ENCODE data around the gene CBLB. TPM values are rescaled to one million over a fixed set of nuclear protein-coding genes. Genes with fewer than 3 reads are reported as not detected.

The CBLB gene
- total RNA-seq, 1 donor from 2014 or later = 46.7 TPM

DNA sequence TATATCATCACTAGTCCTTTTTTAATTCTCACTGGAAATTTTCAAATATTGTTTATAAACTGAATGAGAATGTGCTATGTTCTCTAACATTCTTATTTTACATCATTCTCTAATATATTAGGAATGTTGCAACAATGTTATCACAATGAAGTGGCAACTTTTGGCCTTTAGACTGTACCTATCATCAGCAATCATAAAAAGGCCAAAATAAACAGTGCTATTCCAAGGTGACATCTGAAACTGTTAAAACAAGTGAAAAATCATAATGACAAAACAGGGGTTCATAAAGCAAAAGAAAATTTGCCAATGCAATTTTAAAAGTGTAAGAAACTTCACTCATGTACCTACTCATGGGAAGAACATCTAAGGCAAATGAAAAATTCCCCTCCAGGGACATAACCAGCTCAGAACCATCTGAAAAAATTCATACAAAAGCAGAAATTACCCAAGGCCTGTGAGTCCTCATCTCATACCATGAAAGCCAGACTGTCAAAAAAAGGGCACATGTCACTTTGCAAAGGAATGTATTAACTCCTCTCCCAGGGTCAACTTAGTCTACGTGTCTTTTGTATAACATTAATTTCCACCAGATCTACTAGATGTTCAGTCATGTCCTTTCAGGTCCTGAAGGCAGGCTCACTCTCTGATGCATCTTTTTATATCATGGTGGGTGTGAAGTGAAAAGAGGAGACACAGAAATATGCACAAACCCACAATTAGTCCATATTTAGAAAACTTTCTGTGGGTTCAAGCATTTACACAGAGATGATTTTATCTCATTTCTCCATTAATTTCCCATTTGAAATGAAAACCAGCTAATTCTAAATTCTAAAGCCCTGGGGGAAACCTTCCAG, 211.9 kb downstream of the CBLB start:
- H3K4me1 ChIP-seq = peaks cover 28% of the 10 kb centered on the region
- H3K9me3 ChIP-seq (replicated peaks) = no peaks in the 10 kb centered on the region
- peaks cover 48% of the 10 kb centered on the region for H3K36me3 ChIP-seq
- H3K27me3 ChIP-seq (ENCODE audit: low read depth) = no peaks in the 10 kb centered on the region
- intact Hi-C loops (cut with micrococcal nuclease) = no loop called here
- no peak for DNase-seq
- peak overlapping the region; percentile 9 for H3K27ac ChIP-seq (replicated peaks)
- H3K4me3 ChIP-seq = no peak overlapping the region
- TF ChIP-seq, protein P1, sequence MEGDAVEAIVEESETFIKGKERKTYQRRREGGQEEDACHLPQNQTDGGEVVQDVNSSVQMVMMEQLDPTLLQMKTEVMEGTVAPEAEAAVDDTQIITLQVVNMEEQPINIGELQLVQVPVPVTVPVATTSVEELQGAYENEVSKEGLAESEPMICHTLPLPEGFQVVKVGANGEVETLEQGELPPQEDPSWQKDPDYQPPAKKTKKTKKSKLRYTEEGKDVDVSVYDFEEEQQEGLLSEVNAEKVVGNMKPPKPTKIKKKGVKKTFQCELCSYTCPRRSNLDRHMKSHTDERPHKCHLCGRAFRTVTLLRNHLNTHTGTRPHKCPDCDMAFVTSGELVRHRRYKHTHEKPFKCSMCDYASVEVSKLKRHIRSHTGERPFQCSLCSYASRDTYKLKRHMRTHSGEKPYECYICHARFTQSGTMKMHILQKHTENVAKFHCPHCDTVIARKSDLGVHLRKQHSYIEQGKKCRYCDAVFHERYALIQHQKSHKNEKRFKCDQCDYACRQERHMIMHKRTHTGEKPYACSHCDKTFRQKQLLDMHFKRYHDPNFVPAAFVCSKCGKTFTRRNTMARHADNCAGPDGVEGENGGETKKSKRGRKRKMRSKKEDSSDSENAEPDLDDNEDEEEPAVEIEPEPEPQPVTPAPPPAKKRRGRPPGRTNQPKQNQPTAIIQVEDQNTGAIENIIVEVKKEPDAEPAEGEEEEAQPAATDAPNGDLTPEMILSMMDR (IDR thresholded peaks at IDR 0.05; ENCODE audit: borderline replicate concordance) = no peak

DNA sequence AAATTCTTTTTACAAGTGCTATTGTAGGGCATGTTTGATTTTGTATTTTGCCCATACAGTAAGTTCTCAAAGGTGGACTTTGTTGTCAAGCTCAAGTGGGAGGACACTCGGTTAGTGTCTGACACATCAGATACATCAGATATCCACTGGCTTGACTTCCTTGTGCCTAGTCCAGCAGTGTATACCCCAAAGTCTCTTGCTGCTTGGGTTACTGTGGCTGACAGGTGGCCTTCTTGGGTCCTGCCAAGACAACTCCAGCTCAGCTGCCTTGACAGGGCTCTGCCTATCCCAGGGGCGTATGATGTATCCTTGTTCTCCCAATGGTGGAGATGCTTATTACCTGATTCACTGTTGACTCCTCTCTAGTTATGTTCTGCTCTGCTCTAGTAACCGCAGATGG, 214.9 kb downstream of the CBLB start:
- DNase-seq = no peak

DNA sequence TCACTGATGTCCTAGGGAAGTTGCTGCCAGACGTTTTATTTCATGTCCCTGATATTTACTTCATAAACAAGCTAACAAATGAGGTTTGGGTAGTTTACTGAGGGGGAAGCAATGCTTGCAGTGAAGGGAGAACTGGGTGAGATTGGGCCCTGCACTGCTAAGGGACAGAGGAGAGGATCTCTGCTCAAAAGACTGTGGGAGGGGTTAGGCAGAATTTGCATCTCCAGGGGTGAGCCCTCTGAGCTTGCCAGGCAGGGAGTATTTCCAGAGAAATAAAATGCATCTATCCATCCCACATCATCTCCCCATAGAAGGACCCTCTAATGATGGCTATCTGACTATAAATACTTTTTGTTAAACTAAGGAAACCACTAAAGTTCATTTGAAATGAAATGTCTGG, 215.6 kb downstream of the CBLB start:
- TF ChIP-seq, protein P1 (IDR thresholded peaks at IDR 0.05; ENCODE audit: borderline replicate concordance) = no peak
- no peak for DNase-seq
- H3K9me3 ChIP-seq (replicated peaks) = no peaks in the 10 kb centered on the region
- H3K36me3 ChIP-seq = peaks cover 11% of the 10 kb centered on the region
- H3K27me3 ChIP-seq (ENCODE audit: low read depth) = no peaks in the 10 kb centered on the region
- intact Hi-C loops (cut with micrococcal nuclease) = no loop called here
- peaks cover 27% of the 10 kb centered on the region for H3K4me1 ChIP-seq
- no peak overlapping the region for H3K4me3 ChIP-seq
- no peak overlapping the region for H3K27ac ChIP-seq (replicated peaks)

More for the DNA sequence above, 214.9 kb downstream of the CBLB start:
- H3K27me3 ChIP-seq (ENCODE audit: low read depth) = no peaks in the 10 kb centered on the region
- intact Hi-C loops (cut with micrococcal nuclease) = no loop called here
- peaks cover 28% of the 10 kb centered on the region for H3K4me1 ChIP-seq
- no peaks in the 10 kb centered on the region for H3K9me3 ChIP-seq (replicated peaks)
- TF ChIP-seq, protein P1 (IDR thresholded peaks at IDR 0.05; ENCODE audit: borderline replicate concordance) = no peak
- H3K36me3 ChIP-seq = peaks cover 18% of the 10 kb centered on the region
- H3K4me3 ChIP-seq = no peak overlapping the region
- H3K27ac ChIP-seq (replicated peaks) = no peak overlapping the region

DNA sequence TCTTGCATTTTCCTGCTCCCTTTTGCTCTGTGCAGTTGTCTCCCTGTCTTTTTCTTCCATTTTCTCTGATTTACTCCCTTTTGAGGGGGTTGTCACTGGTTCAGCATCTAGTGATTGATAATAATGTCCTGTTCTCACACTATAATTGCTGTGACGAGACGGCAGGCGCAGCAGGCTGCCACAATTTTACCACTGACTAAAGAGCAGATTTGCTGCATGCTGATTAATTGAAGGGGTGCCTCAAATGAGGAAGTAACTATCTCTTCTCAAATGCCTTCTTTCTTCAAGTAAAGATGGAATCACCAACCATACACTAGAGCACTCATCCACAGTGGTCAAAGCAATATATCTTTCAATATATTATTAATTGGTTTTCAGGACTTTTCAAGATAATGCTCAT, 219.3 kb downstream of the CBLB start:
- no peaks in the 10 kb centered on the region for H3K36me3 ChIP-seq
- no peak overlapping the region for H3K27ac ChIP-seq (replicated peaks)
- H3K9me3 ChIP-seq (replicated peaks) = no peaks in the 10 kb centered on the region
- H3K4me1 ChIP-seq = no peaks in the 10 kb centered on the region
- TF ChIP-seq, protein P1 (IDR thresholded peaks at IDR 0.05; ENCODE audit: borderline replicate concordance) = no peak
- intact Hi-C loops (cut with micrococcal nuclease) = no loop called here
- H3K27me3 ChIP-seq (ENCODE audit: low read depth) = no peaks in the 10 kb centered on the region
- DNase-seq = no peak
- H3K4me3 ChIP-seq = no peak overlapping the region

DNA sequence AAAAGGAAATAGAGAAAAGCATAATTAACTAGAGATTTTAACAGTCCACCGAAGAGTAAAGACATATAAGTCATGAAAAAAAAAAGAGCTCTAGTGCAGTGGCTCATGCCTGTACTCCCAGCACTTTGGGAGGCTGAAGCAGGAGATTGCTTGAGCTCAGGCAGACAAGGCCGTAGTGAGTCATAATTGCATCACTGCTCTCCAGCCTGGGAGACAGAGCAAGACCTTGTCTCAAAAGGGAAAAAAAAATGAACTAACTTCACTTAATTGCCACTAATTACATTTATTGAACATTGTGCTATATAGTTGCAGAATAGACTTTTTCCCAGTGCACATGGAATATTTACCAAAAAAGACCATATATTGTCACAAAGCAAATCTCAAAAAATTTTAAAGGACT, 221.8 kb downstream of the CBLB start:
- H3K27me3 ChIP-seq (ENCODE audit: low read depth) = no peaks in the 10 kb centered on the region
- no peak for DNase-seq

More for the DNA sequence above, 221.8 kb downstream of the CBLB start:
- H3K9me3 ChIP-seq (replicated peaks) = no peaks in the 10 kb centered on the region
- TF ChIP-seq, protein P1 (IDR thresholded peaks at IDR 0.05; ENCODE audit: borderline replicate concordance) = no peak
- no peaks in the 10 kb centered on the region for H3K36me3 ChIP-seq
- intact Hi-C loops (cut with micrococcal nuclease) = no loop called here
- no peaks in the 10 kb centered on the region for H3K4me1 ChIP-seq
- no peak overlapping the region for H3K4me3 ChIP-seq
- no peak overlapping the region for H3K27ac ChIP-seq (replicated peaks)
